ENCODE data around the gene NMBR.
"Not testable (repeated sequence)": the region's sequence is repeated elsewhere in the genome, so short reads cannot be mapped to it uniquely, and the experiment has no call there.

The NMBR gene

GRCh38 chr6:142146828-142147662, at the start of gene NMBR, which contains the start of gene VTA1:
TSS of gene NMBR (minus strand) at chr6:142147122. CDS start at chr6:142088658, 58,464 bp downstream.
TSS of gene VTA1 (plus strand) at chr6:142147263. CDS start at chr6:142147288, 25 bp downstream.
- peak; percentile 98 for DNase-seq

GRCh38 chr6:142195862-142196541, 49.1 kb upstream of the NMBR start:
- DNase-seq: no peak

GRCh38 chr6:142193621-142194020, 46.7 kb upstream of the NMBR start:
- no peak for DNase-seq

GRCh38 chr6:142192343-142192742, 45.4 kb upstream of the NMBR start:
- DNase-seq: no peak

- no peak for DNase-seq
These were observed 42.1 kb upstream of the NMBR start for GRCh38 chr6:142189057-142189456.

- not testable (repeated sequence) for DNase-seq
These were observed 41.4 kb upstream of the NMBR start for GRCh38 chr6:142188341-142188740.

- no peak for DNase-seq
These were observed 40.3 kb upstream of the NMBR start for GRCh38 chr6:142187209-142187608.

GRCh38 chr6:142185641-142186040, 38.7 kb upstream of the NMBR start:
- DNase-seq: no peak

GRCh38 chr6:142184307-142184706, 37.4 kb upstream of the NMBR start:
- DNase-seq: no peak

GRCh38 chr6:142183351-142183750, 36.4 kb upstream of the NMBR start:
- DNase-seq: no peak

GRCh38 chr6:142182004-142182403, 35.1 kb upstream of the NMBR start:
- no peak for DNase-seq

- no peak for DNase-seq
These were observed 31.2 kb upstream of the NMBR start for GRCh38 chr6:142178129-142178528.

GRCh38 chr6:142174703-142175102, 27.8 kb upstream of the NMBR start:
- no peak for DNase-seq

- DNase-seq: no peak
These were observed 27.1 kb upstream of the NMBR start for GRCh38 chr6:142173980-142174379.

- no peak for DNase-seq
These were observed 25.8 kb upstream of the NMBR start for GRCh38 chr6:142172758-142173157.

- no peak for DNase-seq
These were observed 24.4 kb upstream of the NMBR start for GRCh38 chr6:142171351-142171750.

- no peak for DNase-seq
These were observed 20.6 kb upstream of the NMBR start for GRCh38 chr6:142167486-142167885.

- DNase-seq: no peak
These were observed 20.1 kb upstream of the NMBR start for GRCh38 chr6:142167071-142167470.

GRCh38 chr6:142165227-142165626, 18.3 kb upstream of the NMBR start:
- no peak for DNase-seq

GRCh38 chr6:142162780-142163179, 15.9 kb upstream of the NMBR start:
- no peak for DNase-seq

- DNase-seq: not testable (repeated sequence)
These were observed 9.8 kb upstream of the NMBR start for GRCh38 chr6:142156758-142157068.

- DNase-seq: peak; percentile 22
These were observed 9.2 kb upstream of the NMBR start for GRCh38 chr6:142155895-142156757.

GRCh38 chr6:142155091-142155490, 8.2 kb upstream of the NMBR start:
- no peak for DNase-seq

All from activated CD4-positive, alpha-beta T cell treated with anti-CD3 and anti-CD28 coated beads, Interleukin-10, Interleukin-2, amounts not matched to agents 100 ng/mL and 50 ng/mL, durations not matched to agents 16 hours and 8 hours (primary cell).